WERI-Rb-1 (cell line): ENCODE data around the gene LGALS9C.
"Not testable (repeated sequence)": the region's sequence is repeated elsewhere in the genome, so short reads cannot be mapped to it uniquely, and the experiment has no call there.

Experiments
- DNase-seq: peaks from one replicate; pipeline ENCODE4 v3.0.0-alpha.2; 2020
- H3K27ac ChIP-seq: fragments of 250-450 bp; sonication (Bioruptor Pico); 2 replicates; pipeline ENCODE4 v1.5.1; 2020; ENCODE audit warnings: mild to moderate bottlenecking, moderate library complexity
- H3K27me3 ChIP-seq: fragments of 250-450 bp; sonication (Bioruptor Pico); 2 replicates; pipeline ENCODE4 v1.5.1; 2021; ENCODE audit warnings: mild to moderate bottlenecking, low read depth, moderate library complexity; ENCODE audit not compliant: insufficient read depth, severe bottlenecking
- H3K36me3 ChIP-seq: fragments of 250-450 bp; sonication (Bioruptor Pico); 2 replicates; pipeline ENCODE4 v1.5.1; 2020; ENCODE audit warnings: mild to moderate bottlenecking, moderate library complexity
- H3K4me3 ChIP-seq: 2 replicates; pipeline ENCODE4 v1.5.1; 2011; ENCODE audit warnings: low read depth, mild to moderate bottlenecking, control low read depth, low read length
- H3K9me3 ChIP-seq: fragments of 250-450 bp; sonication (Bioruptor Pico); 2 replicates; pipeline ENCODE4 v1.5.1; 2021; ENCODE audit warnings: mild to moderate bottlenecking, moderate library complexity; ENCODE audit not compliant: severe bottlenecking

The LGALS9C gene

DNA sequence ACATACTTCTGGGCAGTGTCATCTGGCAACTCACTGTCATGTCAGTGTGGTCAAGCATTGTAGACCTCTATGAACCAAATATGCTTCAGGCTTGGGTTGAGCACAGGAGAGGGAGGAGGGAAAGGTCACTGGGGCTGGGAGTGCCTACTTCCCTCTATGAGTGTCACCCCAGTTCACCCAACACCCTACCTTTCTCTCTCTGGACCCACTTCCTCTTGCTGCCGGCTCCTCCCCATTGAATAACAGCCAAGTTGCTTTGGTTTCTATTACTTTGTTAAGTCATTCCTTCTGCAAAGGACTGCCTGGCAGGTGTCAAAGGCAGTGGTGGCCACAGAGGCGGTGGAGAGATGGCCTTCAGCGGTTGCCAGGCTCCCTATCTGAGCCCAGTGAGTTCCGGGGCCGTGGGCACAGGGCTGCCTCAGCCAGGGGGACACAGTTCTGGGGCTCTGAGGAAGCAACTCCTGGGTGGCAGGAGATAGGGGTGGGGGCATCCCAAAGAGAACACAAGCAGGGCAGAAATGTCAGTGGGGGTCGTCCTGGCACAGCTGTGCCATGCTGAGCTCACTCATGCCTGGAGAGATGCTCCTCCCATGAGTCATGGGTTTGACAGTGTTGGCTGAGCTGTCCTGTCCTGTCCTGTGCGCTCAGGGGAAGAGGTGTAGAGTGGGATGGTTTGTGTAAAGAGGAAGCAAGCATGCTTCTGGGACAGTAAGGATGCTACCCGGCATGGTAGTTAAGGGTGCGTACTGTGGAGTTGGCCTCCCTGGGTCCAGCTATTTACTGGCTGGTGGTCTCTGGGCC lies at the start of gene LGALS9C:
Gene LGALS9C, plus strand, starts transcription at position 282 of the 801 bp plus-strand sequence. Its CDS starts 66 bp downstream, at position 348.
- H3K36me3 ChIP-seq, H3K9me3 ChIP-seq, H3K27ac ChIP-seq, H3K27me3 ChIP-seq, H3K4me3 ChIP-seq, DNase-seq: not testable (repeated sequence)

DNA sequence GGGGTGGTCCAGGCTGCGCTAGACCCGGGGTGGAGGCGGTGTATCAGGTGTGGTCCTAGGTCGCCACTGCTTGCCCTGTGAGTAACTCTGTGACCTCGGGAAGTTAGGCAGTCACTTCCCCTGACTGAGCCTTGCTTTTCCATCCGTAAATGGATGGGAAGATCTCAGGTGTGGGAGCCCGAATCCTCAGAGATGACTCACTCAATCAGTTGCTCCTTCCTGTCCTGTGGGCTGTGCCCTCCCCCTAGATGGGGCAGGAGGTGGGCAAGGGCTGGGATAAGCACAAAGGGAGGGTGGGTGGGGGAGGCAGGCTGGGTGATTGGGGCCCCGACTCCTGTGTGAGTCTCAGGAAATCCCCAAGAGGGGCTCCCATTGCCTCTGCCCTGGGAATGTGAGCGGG lies 44.4 kb upstream of the LGALS9C start:
- not testable (repeated sequence) for H3K27ac ChIP-seq, H3K36me3 ChIP-seq, DNase-seq, H3K4me3 ChIP-seq, H3K27me3 ChIP-seq, H3K9me3 ChIP-seq

DNA sequence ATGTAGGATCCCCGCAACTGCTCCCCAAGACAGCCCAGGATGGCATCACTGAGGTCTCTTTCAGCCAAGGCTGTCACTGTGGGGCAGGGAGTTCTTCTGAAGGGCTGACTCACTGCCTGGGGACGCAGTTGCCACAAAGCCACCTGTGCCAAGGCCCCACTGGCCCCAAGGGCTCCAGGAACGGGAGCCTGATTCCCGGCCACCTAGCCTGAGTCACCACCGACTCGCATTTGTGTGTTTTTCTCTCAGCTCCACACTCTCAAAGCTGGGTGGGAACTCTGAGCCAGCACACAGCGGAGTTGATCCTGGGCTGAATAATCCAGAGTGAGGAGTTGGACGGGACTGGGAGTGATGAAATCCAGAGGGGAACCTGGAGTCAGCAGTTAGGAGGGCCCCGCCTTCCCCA lies 37.1 kb upstream of the LGALS9C start:
- not testable (repeated sequence) for H3K27me3 ChIP-seq, H3K27ac ChIP-seq

DNA sequence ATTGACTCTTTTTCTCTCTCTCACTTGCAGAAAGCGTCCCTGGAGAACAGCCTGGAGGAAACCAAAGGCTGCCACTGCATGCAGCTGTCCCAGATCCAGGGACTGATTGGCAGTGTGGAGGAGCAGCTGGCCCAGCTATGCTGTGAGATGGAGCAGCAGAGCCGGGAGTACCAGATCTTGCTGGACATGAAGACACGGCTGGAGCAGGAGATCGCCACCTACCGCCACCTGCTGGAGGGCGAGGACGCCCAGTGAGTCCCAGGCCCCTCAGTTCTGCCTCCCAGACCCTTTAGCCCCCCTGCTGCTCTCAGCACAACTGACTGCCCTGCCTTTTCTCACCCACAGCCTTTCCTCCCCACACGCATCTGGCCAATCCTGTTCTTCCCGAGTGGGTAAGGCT lies 34.5 kb upstream of the LGALS9C start:
- H3K27ac ChIP-seq, H3K27me3 ChIP-seq, H3K36me3 ChIP-seq, DNase-seq, H3K9me3 ChIP-seq, H3K4me3 ChIP-seq: not testable (repeated sequence)

More for the DNA sequence above, 37.1 kb upstream of the LGALS9C start:
- not testable (repeated sequence) for H3K9me3 ChIP-seq, H3K36me3 ChIP-seq, DNase-seq, H3K4me3 ChIP-seq

DNA sequence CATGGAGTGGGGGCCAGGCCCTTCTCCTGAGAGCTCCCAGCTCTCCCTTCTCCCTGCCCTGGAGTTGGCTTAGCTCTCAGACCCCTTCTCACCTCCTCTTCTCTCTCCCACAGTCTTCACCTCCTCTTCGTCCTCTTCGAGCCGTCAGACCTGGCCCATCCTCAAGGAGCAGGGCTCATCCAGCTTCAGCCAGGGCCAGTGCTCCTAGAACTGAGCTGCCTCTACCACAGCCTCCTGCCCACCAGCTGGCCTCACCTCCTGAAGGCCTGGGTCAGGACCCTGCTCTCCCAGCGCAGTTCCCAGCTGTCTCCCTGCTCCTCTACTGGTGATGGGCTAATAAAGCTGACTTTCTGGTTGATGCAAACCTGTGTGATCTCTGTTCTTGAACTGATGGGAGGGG lies 34.1 kb upstream of the LGALS9C start:
- not testable (repeated sequence) for DNase-seq, H3K27ac ChIP-seq, H3K36me3 ChIP-seq, H3K4me3 ChIP-seq, H3K27me3 ChIP-seq, H3K9me3 ChIP-seq

DNA sequence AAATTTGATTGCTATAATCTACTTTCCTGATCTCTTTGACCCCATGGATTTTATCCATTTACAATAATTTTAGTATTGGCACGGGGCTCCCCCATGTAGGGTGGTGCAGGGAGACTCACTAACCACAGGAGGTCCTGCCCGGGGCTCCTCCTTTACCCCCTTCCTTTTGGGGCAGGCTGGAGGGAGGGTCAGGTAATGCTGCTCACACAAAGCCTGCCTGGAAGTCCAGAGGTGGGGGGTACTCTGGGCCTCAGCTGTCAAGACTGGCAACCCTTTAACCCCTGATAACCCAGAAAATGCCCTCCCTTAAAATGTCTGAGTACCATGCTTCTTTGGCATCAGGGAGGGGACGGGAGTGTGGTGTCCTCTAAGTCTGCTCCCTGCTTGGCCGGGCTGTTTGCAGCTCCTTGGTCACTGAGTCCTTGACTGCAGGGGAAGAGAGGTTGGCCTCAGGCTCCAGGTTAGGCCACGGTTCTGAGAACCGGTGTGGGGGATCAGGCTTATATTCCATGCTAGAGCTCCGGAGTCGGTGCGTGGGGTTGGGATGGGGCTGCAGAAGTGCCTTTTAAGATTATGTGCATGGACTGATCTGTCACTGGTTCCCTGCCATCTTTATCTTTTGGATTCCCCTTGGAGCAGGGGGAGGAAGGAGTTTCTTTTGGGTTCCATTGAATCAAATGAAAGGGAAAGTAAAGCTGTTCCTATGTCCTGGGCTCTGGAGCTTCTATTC lies 28.9 kb upstream of the LGALS9C start:
- not testable (repeated sequence) for H3K9me3 ChIP-seq, DNase-seq, H3K27me3 ChIP-seq, H3K27ac ChIP-seq, H3K4me3 ChIP-seq, H3K36me3 ChIP-seq

DNA sequence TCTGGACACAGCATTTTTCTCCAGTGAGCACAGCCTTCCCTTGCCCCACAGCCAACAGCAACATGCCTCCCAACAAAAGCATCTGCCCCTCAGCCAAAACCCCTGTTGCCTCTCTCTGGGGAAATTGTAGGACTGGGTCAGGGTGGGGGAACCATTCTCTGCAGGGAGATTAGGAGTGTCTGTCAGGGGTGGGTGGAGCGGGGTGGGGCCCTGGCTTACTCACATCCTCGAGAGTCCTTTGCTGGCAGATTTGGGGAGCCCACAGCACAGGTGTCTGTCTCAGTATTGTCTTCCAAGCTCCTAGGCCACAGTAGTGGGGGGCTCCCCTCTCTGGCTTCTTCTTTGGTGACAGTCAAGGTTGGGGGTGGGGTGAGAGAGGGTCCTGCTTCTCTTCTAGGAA lies 28.3 kb upstream of the LGALS9C start:
- H3K27ac ChIP-seq = not testable (repeated sequence)

DNA sequence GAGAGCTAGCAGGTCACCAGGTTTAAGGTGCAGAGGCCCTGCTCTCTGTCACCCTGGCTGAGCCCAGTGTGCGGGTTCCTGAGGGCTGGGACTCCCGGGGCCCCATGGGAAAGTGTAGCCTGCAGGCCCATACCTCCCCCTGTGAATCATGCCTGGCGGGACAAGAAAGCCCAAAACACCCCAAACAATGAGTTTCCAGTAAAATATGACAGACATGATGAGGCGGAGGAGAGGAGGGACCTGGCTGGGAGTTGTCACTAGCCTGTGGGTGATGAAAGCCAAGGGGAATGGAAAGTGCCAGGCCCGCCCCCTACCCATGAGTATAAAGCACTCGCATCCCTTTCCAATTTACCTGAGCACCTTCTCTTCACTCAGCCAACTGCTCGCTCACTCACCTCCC lies 26.8 kb upstream of the LGALS9C start:
- DNase-seq, H3K27ac ChIP-seq, H3K4me3 ChIP-seq, H3K9me3 ChIP-seq, H3K27me3 ChIP-seq, H3K36me3 ChIP-seq: not testable (repeated sequence)

More for the DNA sequence above, 28.3 kb upstream of the LGALS9C start:
- not testable (repeated sequence) for H3K36me3 ChIP-seq, H3K9me3 ChIP-seq, DNase-seq, H3K4me3 ChIP-seq, H3K27me3 ChIP-seq

DNA sequence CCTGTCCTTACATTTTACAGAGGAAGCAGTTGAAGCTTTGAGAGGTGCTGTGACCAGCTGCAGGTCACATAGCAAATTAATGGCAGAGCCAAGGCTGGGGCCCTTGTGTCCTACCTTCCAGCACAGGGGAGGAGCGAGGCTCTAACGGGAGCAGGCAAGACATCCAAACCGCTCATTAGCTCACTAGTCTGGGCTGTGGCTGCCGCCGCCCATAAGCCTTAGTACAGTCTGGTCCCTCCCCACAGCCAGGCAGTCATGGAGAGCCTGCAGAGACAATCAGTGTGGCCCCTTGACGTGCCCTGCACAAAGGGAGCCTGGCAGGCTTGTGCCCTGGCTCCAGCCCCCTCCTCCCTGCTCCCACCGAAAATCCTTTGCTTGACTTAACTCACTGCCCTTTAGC lies 25.6 kb upstream of the LGALS9C start:
- not testable (repeated sequence) for H3K4me3 ChIP-seq, H3K9me3 ChIP-seq, DNase-seq, H3K27me3 ChIP-seq, H3K36me3 ChIP-seq, H3K27ac ChIP-seq

DNA sequence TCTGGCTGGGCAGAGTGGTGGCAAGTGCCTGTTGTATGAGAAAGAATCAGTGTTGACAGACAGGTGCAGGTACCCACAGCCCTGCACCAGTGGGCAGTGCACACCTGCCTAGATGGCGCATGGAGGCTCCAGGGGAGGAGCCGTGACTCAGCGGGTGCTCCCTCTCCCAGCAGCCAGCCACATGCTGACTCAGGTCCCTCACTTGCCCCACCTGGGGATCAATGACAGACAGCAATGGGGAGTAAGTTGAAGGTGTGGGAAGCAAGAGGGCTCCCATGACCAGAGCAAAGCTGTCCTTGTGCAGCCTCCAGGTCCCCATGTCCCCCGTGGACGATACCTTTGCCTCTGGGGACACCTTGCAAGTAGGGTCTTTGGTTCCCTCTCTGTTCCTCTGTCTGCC lies 24.6 kb upstream of the LGALS9C start:
- not testable (repeated sequence) for DNase-seq, H3K4me3 ChIP-seq, H3K27ac ChIP-seq, H3K36me3 ChIP-seq, H3K27me3 ChIP-seq, H3K9me3 ChIP-seq

DNA sequence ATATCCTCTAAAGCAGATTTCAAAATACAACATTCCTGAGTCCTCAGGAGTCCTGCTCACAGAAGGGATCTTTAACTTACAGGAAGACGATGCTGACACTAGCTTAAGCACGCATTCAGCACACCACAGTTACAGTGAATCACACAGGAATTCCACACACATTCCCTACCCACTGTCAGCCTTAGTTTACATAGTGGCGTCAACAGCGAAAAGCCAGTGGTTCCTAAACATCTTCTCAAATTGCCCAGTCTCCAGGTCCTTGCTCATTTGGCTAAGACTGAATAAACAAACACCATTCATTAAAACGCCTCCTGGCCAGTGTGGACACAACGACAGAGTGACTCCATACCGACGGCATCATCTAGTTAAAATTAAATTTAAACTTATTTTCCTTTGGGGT lies 17.6 kb upstream of the LGALS9C start:
- H3K4me3 ChIP-seq, H3K27ac ChIP-seq, H3K27me3 ChIP-seq, DNase-seq, H3K9me3 ChIP-seq, H3K36me3 ChIP-seq: not testable (repeated sequence)

DNA sequence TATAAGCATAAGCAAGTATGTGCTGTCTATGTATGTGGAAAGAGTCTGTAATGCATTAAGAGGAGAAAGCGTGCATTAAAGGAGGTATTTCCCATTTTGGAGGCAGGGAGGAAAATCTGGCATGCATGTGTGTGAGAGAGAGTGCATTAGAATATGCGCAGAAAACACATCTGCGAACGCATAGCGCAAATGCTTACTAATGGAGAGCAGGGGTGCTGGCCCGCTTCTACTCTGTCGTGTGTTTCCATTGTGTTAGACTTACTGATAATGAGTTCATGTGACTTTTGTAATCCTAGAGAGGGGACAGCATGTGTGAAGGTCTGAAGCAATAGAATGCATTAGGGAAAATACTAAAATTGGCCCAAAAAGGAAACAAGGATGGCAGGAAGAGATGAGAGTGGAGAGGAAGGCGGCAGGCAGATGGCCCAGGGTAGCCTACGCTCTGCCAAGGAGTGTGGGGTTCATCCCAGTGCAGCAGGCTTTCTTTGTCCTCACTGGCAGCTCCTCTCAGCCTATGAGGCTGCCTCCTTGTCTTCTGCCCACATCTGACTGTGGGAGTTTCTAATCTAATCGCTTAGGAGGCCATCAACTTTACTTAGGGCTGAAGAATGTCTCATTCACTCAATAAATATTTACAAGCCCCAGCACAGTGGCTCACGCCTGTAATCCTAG lies 12.6 kb upstream of the LGALS9C start:
- H3K4me3 ChIP-seq, H3K9me3 ChIP-seq, H3K27me3 ChIP-seq, H3K36me3 ChIP-seq, DNase-seq, H3K27ac ChIP-seq: not testable (repeated sequence)

DNA sequence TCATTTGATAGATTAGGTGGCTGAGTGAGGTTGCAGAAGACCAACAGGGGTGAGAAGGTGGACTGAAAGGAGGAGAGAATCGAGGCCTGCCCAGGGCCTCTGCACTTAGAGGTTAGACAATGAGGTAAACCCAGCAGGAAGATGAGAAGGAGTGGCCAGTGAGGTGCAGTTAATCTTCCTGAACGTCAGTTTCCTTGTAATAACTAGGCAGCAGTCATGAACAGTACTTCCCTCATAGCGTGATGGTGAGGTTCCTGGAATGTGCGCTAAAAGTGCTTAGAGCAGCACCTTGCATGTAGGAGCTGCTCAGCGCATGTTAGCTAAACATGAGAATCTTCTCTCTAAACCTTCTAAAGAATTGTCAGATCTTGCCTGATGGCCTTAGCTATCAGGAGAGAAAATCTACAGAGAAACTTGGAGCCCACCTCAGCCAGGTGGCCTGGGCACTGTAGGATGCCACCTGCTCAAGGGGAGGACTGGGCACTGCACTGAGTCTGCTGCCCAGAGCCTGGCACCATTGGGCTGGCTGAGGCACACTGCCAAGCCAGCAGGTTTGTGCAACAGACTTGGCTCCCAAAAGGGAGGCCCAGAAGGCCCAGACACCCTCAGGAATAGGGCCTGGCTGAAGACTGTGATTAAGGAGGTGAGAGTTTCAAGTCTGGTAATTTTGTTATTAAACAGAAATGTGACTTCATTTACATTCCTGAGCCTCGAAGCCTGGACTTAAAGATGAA lies 10.2 kb upstream of the LGALS9C start:
- not testable (repeated sequence) for H3K9me3 ChIP-seq, DNase-seq, H3K27ac ChIP-seq, H3K27me3 ChIP-seq, H3K4me3 ChIP-seq, H3K36me3 ChIP-seq

DNA sequence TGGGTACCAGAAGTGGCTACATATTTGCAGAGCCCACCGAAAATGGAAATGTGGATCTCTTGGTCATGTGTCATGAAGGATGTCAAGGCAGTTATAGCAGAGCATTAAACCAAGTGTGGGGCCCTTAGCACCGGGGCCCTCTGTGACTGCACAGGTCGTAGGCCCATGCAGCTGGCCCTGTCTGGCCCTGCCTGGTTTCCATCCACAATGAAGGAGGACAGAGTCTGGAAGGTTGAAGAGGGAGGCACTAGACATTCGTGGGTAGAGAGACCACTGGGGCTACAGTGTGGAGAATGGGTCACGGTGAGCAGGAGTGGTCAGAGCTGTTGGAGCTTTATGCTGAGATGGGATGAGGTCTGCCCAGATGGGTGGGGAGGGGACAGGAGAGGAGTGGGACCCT lies 9.6 kb upstream of the LGALS9C start:
- not testable (repeated sequence) for DNase-seq, H3K36me3 ChIP-seq, H3K9me3 ChIP-seq, H3K27me3 ChIP-seq, H3K4me3 ChIP-seq, H3K27ac ChIP-seq
